K562 (cell line): Measurements from ENCODE around the gene HGFAC. TPM values are rescaled to one million over a fixed set of nuclear protein-coding genes. Genes with fewer than 3 reads are reported as not detected.

Source experiments
- CUX1 ChIP-seq: fragments of 200-800 bp; sonication (Bioruptor generic); IDR thresholded peaks from 2 replicates; pipeline ENCODE4 v1.6.1; 2016; ENCODE audit warnings: missing genetic modification characterization, missing compliant biosample characterization
- MAZ ChIP-seq, 2 experiments: fragments of 450-650 bp in 1 of 2; sonication (generic) in 1 of 2; formaldehyde crosslinking; IDR thresholded peaks in 1 of 2; conservative IDR thresholded peaks in 1 of 2; 2 replicates each; pipeline versions ENCODE4 v1.4.0 to v1.5.0; 2020; ENCODE audit warnings: mild to moderate bottlenecking in 1 of 2, missing genetic modification reagents in 1 of 2
- MXI1 ChIP-seq: IDR thresholded peaks from 2 replicates; pipeline ENCODE4 v1.6.1; 2011; ENCODE audit warnings: low read depth, mild to moderate bottlenecking, improper control_type of control experiment, low read length
- NELFE ChIP-seq: IDR thresholded peaks from 2 replicates; pipeline ENCODE4 v1.6.1; 2011; ENCODE audit warnings: mild to moderate bottlenecking; ENCODE audit not compliant: insufficient read depth, insufficient read length
- REST ChIP-seq, 2 experiments: fragments of 450-650 bp; formaldehyde crosslinking in 1 of 2; IDR thresholded peaks; 2 replicates each; pipeline versions ENCODE4 v1.4.0 to v1.6.1; 2014 to 2020; ENCODE audit warnings: mild to moderate bottlenecking in 2 of 2, borderline replicate concordance in 1 of 2, low read depth in 1 of 2
- ZNF121 ChIP-seq: sonication (generic); formaldehyde crosslinking; conservative IDR thresholded peaks from 2 replicates; pipeline ENCODE4 v1.8.0; 2022; ENCODE audit warnings: missing genetic modification reagents
- ZNF124 ChIP-seq: sonication (generic); formaldehyde crosslinking; IDR thresholded peaks from 2 replicates; pipeline ENCODE4 v1.8.1; 2022; ENCODE audit warnings: missing genetic modification reagents
- polyA plus RNA-seq, 8 experiments: library from polyadenylated mRNA; depleted of rRNA in 4 of 8; stranded (reverse) in 5 of 8; unstranded in 3 of 8; fragments of >200 nt; fragmentation: Nextera tagmentation in 2 of 8; fragmentation: Illumina TruSeq in 1 of 8; extraction: Ambion mirVana in 2 of 8; extraction: Trizol in 1 of 8; gene quantifications; 2 replicates each; pipeline versions ENCODE4 v1.2.1 to v1.2.3, GENCODE V29; 2011 to 2014; ENCODE audit warnings: inconsistent platforms in 1 of 8, missing spikeins in 1 of 8
- total RNA-seq, 7 experiments: library from RNA; depleted of rRNA in 6 of 7; stranded (reverse); fragments of >200 nt in 6 of 7; fragmentation: Illumina TruSeq in 2 of 7; extraction: Trizol in 2 of 7; gene quantifications; 2 replicates each; pipeline versions ENCODE4 v1.2.1 to v1.2.3, GENCODE V29; 2011 to 2021; ENCODE audit warnings: low replicate concordance in 1 of 7

Gene HGFAC
- total and polyA plus RNA-seq, 9 of the 15 experiments (the other 6 are each of a cell fraction or from before 2014, with no cell fraction given), result 0.13 TPM; not detected in 8

DNA sequence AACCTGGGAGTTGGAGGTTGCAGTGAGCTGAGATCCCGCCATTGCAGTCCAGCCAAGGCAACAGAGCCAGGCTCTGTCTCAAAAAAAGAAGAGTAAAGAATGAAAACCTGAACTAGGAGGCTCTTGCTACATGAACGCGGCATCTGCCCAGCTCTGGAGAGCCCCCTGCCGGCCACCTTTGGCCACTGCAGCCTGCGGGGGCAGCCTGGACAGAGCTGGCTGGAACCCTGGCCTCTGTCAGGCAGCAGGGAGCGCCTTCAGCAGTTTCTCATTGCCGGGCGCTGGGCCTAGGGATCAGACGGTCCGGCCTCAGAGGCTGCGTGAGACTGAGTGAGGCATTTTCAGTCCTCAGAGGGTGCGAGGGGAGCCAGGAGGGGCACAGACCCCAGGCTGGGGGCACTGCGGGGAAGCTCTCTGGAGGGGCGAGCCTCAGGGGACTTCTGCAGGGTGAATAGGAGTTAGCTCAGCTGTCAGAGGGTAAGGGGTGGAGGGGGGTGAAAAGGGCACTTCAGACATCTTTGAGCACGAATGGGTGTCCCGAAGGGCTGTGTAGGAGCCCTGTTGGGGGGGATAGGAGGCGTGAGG is 38.9 kb downstream of the HGFAC start (continued):
- TF ChIP-seq ZNF121 (no peak), MXI1 (no peak), NELFE (no peak), ZNF124 (CRISPR knock-in tag) (no peak), MAZ (CRISPR knock-in tag; conservative IDR thresholded peaks at IDR 0.05 in 1 of 2, IDR thresholded peaks at IDR 0.05 in 1 of 2) (peak in 1 of 2 experiments; percentile 60; a peak in 2 of 4 replicates), CUX1 (no peak), REST (IDR thresholded peaks at IDR 0.05; ENCODE audit: borderline replicate concordance) (peak; percentile 65), REST (CRISPR knock-in tag; IDR thresholded peaks at IDR 0.05; ENCODE audit: low read depth) (no peak)
